ENCODE data around the gene MRPL54.

DNA sequence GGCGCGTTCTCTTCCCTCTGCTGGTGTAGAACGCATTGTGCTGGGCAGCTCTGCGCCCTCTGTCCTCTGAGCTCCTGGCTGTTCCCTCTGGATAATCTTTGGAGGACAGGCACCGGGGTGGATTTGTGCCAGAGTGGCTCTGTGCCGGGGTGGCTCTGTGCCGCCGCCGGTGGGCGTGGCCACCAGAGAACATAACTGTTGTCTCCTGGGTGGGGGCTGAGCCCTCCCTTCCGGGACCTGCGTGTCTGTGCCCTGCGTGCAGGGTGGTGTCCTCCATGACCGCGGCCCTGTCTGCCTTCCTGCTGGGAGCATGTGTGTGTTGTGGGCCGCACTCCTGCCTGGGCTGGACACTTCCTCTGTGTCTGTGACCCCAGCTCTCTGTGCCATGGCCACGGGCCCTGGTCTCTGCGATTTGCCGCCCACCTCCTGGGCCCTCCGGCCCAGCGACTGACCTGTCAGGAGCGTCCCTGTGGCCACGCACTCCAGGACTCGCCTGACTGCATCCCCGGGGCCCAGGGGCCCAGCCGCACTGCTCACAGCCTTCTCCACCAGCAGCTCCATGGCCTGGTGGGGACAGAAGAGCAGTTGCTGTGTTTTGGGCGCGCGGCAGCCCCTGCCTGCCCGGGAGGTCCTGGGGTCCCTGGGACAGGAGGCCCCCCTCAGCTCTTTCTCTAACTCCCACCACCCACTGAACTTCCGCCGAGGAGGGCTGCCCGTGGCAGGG is 46.1 kb downstream of the MRPL54 start:
- TF ChIP-seq, protein P1, sequence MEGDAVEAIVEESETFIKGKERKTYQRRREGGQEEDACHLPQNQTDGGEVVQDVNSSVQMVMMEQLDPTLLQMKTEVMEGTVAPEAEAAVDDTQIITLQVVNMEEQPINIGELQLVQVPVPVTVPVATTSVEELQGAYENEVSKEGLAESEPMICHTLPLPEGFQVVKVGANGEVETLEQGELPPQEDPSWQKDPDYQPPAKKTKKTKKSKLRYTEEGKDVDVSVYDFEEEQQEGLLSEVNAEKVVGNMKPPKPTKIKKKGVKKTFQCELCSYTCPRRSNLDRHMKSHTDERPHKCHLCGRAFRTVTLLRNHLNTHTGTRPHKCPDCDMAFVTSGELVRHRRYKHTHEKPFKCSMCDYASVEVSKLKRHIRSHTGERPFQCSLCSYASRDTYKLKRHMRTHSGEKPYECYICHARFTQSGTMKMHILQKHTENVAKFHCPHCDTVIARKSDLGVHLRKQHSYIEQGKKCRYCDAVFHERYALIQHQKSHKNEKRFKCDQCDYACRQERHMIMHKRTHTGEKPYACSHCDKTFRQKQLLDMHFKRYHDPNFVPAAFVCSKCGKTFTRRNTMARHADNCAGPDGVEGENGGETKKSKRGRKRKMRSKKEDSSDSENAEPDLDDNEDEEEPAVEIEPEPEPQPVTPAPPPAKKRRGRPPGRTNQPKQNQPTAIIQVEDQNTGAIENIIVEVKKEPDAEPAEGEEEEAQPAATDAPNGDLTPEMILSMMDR (IDR thresholded peaks at IDR 0.05) = no peak
- no peak for TF ChIP-seq EZH2 (IDR thresholded peaks at IDR 0.05)
